ELF-1 (cell line): ENCODE results near the gene TUFT1.
A peak's percentile ranks its signal among the peaks of the same experiment; 100 is the strongest.

Experiments
- DNase-seq: peaks from one replicate; pipeline ENCODE4 v3.0.0-alpha.2; 2016; ENCODE audit warnings: low read depth, low spot score

The TUFT1 gene

GRCh38 chr1:151540021-151540981, at the start of gene TUFT1:
Gene TUFT1, plus strand, starts transcription at chr1:151540309. Its CDS starts 58 bp downstream, at chr1:151540367.
- peak; percentile 96 for DNase-seq

GRCh38 chr1:151491641-151492040, 48.5 kb upstream of the TUFT1 start:
- peak; percentile 54 for DNase-seq

GRCh38 chr1:151492120-151492519, 48.0 kb upstream of the TUFT1 start:
- DNase-seq: no peak

- DNase-seq: no peak
These were observed 47.1 kb upstream of the TUFT1 start for GRCh38 chr1:151493042-151493441.

DNA sequence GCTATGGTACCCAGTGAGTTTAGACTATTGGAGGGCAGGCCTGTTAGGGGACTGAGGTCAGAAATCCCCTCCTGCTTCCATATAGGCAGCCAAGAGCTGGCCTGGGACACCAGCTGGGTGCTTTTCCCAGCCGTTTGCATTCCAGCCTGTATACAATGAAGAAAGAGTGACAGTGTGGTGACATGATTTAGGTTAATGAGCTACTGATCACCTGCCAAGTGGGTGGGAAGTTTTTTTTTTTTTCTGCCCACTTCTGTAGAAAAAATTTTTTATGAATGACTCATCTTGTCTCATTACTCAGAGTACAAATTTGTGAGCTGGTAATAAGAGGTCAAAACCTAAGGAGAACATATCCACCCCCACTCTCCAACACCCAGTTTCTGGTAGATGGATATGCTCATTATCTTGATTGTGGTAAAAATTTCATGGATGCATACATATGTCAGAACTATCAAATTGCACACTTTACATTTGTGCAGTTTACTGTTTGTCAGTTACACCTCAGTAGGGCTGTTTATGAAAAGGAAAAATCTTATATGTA, 45.3 kb upstream of the TUFT1 start:
- DNase-seq: peak; percentile 56

DNA sequence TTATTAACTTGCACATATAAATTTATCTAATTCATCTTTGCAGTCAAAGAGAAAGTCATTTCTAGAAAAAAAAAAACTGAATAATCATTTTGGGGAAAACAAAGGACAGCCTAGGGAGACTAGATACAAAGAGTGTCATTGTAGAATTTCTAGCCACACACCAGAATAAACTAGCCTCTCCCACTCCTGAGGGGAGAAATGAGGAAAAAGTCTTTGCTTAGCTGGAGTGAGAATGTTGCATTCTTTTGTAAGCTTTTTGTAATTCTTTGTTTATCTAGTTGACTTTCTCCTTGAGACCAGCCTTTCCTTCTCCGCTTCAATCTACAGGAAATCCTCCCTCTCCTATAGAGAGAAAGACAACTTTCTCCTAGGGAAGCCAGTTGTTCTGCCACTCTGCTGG, 44.8 kb upstream of the TUFT1 start:
- DNase-seq: no peak

DNA sequence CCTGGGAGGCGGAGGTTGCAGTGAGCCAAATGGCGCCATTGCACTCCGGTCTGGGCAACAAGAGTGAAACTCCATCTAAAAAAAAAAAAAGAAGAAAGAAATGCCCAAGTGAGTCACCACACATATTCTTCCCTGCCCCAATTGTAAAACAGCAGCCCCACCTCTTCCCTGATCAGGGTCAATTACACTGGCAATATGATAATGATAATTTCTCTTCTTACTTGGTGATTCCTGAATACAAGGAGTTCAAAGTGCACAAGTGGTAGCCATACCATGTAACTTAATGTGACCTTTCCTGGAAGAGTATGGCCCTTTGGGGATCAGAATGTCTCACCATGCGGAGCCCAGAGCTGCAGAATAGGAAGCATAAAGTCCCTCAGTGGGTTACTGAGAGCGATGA, 40.7 kb upstream of the TUFT1 start:
- no peak for DNase-seq

DNA sequence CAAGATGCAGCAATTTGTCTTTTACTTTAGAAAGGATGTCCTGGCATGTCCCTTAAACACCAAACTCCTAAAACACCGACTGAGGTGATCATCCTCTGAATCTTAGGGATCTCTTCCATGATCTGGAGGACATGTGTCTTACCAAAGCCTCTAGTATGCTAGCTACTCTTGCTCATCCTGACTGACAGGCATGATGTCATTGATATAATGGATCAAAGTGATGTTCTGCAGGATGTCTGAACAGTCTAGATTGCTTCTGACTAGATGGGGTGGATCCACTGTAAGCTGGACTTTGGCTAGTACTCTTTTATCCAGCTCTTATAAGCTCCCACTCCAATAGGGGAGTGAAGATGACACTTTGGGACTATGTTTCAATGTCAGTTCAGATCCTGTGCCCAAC, 40.2 kb upstream of the TUFT1 start:
- no peak for DNase-seq

DNA sequence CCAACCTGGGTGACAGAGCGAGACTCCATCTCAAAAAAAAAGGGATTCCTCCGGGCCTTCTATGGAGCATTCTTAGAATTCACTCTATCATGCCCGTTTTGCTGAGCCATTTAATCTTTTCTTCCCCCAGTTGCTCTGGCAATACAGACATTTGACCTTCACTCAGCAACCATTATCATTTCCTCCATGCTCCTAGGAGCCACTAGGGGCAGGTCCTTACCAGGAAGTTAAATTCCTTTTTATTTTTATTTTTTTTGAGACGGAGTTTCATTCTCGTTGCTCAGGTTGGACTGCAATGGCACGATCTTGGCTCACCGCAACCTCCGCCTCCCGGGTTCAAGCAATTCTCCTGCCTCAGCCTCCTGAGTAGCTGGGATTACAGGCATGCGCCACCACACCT, 38.6 kb upstream of the TUFT1 start:
- DNase-seq: peak; percentile 11

DNA sequence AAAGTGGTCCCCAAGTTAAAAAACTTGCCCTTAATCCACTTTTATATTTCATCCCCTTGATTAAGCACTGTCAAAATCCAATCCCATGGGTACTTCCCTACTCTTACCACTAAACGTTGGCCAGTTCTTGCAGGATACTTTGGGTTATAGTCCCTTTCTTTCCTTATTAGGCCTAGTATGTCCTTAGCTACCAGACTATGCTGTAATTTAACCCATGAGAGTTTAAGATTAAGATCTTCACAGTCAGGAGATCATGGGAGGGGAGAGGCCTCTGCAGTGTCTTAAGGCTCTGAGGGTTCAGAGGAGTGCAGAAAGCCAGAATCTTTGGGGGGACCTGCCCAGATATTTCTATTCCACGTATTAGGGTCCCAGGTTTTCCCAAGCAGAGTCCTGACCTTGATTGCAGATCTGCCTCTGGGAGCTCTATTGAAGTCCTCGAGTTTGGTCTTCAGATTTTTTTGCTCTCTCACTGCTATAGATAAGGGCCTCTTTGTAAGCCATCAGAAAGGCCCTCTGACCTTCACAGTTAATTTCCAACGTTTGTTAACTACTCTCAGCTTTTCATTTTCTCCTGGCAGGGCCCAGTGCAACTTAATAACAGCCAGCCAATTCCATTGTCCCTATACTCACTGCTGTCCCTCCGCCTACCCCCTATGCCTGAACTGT, 37.9 kb upstream of the TUFT1 start:
- DNase-seq: no peak

DNA sequence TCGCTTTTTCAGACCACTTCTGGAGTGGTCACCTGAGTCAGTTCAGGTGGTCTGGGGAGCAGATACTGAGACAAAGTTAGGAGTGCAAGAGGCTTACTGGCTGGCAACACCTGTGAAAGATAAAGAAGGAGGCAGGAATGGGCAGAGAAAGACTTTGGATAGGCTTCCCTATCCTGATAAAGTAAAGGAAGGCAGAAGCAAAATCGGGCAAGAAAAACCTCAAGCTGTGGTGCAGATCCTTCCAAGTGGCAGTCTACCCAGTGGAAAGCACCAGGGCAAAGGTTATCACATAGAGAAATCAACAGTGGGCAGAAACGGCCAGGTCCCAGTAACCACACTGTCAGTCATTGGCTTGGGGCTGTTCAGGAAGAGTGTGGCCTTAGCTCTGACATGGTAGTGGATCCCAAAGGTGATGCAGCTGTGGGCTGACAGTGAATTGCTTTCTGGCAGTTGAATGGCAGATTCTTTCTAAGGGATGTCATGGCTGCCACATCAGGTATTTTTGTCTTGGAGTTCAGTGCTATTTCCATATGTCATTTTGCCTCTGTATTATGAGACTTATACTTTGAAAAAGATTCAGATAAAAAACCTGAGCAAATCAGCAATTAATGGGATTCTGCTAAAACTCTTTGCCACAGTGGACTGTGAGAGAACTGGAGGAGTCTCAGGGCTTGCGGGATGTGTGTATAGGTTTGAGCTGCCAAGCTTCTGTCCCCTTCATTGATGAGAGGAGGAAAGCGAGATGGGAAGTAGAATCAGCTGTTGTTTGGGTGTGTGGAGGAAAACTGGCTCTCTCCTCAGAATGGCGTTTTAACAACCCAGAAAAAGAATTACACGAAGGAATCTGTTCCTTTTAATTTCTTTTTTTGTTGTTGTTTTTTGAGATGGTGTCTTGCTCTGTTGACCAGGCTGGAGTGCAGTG, 37.0 kb upstream of the TUFT1 start:
- DNase-seq: peak; percentile 33

GRCh38 chr1:151504252-151504651, 35.9 kb upstream of the TUFT1 start:
- DNase-seq: no peak

- no peak for DNase-seq
These were observed 35.4 kb upstream of the TUFT1 start for GRCh38 chr1:151504759-151505158.

- DNase-seq: peak; percentile 74
These were observed 31.3 kb upstream of the TUFT1 start for GRCh38 chr1:151508833-151509232.

- no peak for DNase-seq
These were observed 30.6 kb upstream of the TUFT1 start for GRCh38 chr1:151509350-151510019.

- peak; percentile 82 for DNase-seq
These were observed 30.1 kb upstream of the TUFT1 start for GRCh38 chr1:151510020-151510405.

GRCh38 chr1:151510614-151510956, 29.5 kb upstream of the TUFT1 start:
- DNase-seq: no peak

GRCh38 chr1:151510957-151511635, 29.0 kb upstream of the TUFT1 start, which contains the start of gene CGN:
Gene CGN, plus strand, starts transcription at chr1:151511387. Its CDS starts 7,133 bp downstream, at chr1:151518520.
- peak; percentile 95 for DNase-seq

- DNase-seq: peak; percentile 94
These were observed 28.4 kb upstream of the TUFT1 start for GRCh38 chr1:151511636-151512215.

DNA sequence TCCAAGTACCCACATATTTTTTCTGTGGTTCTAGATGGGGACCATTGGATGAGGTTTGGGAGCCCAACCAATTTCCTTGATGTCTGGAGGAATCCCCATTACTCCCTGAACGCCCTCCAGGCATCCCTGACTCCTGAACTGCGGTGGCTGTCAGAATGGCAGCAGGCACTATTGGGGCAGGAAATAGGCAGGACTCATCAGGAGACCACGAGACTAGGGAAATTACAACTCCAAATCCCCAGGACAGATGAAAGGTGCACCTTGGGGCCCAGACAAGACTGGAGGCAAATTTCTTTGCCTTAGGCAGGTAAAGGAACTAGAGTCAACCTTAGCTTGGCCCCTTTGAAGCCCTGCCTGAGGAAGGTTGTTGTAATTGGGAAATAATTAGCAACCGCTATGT, 27.8 kb upstream of the TUFT1 start:
- DNase-seq: peak; percentile 74
